Measurements from ENCODE around the gene OXLD1. TPM values are rescaled to one million over a fixed set of nuclear protein-coding genes. Genes with fewer than 3 reads are reported as not detected.

The OXLD1 gene
- total RNA-seq, 1 donor: 23.7 TPM

DNA sequence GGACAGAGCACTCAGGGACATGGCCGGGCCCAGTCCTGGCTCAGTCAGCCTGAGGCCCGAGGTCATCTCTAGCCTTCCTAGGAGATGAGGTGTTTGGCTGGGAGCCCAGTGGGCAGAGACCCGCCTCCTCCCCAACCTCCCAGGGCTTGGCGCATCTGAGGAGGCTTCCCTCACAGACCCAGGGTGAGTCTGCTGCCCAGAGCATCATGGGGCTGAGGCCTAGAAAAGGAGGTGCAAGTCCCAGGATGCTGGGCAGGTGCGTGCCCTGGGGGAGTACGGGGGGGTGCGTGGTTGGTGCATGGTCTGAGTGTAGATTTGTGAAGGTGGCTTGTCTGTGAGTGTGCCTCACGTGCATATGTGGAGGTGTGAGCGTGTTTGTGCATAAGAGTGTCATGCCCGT, 14.7 kb downstream of the OXLD1 start:
- TF ChIP-seq, protein P1, sequence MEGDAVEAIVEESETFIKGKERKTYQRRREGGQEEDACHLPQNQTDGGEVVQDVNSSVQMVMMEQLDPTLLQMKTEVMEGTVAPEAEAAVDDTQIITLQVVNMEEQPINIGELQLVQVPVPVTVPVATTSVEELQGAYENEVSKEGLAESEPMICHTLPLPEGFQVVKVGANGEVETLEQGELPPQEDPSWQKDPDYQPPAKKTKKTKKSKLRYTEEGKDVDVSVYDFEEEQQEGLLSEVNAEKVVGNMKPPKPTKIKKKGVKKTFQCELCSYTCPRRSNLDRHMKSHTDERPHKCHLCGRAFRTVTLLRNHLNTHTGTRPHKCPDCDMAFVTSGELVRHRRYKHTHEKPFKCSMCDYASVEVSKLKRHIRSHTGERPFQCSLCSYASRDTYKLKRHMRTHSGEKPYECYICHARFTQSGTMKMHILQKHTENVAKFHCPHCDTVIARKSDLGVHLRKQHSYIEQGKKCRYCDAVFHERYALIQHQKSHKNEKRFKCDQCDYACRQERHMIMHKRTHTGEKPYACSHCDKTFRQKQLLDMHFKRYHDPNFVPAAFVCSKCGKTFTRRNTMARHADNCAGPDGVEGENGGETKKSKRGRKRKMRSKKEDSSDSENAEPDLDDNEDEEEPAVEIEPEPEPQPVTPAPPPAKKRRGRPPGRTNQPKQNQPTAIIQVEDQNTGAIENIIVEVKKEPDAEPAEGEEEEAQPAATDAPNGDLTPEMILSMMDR (IDR thresholded peaks at IDR 0.05; ENCODE audit: insufficient read depth, low read depth, low read length): no peak
- H3K4me3 ChIP-seq (ENCODE audit: low read depth, low read length): no peak overlapping the region
- DNase-seq (ENCODE audit: low read depth): peak; percentile 75

DNA sequence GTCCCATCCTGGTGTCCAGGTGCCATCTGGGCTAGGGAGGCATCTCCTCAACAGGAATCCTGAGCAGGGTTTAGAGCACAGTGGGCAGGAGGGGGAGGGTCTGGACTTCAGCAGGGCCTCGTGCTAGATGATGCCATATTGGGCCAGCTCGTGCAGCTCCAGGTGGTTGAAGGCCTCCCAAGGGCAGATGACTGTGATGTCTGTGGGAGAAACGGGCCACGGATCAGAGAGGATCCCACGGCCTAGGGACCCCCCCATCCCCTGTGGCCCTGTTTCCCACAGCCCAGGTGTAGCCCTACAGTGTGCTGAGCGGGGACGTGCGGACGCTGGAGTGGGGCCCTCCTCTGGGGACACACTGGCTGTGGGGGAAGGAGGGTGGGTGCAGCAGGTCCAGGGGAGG, 15.5 kb downstream of the OXLD1 start:
- H3K4me3 ChIP-seq (ENCODE audit: low read depth, low read length): no peak overlapping the region
- DNase-seq (ENCODE audit: low read depth): no peak
- TF ChIP-seq, protein P1 (IDR thresholded peaks at IDR 0.05; ENCODE audit: insufficient read depth, low read depth, low read length): no peak

DNA sequence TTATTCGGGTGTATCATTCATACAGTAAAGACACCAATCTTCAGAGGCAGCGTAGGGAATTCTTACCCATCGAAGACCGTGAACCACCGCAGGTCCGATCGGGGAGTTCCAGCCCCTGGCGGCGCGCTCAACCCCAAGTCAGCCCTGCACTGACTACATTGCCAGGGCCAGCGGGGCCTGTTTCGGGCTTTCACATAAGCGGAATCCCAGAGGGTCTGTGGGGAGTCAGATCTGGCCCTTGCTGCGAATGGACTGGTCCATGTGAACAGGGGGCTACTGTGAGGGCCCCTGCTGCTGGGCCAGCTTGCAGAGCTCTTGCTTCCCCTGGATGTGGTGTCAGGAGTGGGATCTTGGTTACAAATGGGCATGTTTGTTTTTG, 17.7 kb downstream of the OXLD1 start:
- DNase-seq (ENCODE audit: low read depth): no peak
- TF ChIP-seq, protein P1 (IDR thresholded peaks at IDR 0.05; ENCODE audit: insufficient read depth, low read depth, low read length): no peak

DNA sequence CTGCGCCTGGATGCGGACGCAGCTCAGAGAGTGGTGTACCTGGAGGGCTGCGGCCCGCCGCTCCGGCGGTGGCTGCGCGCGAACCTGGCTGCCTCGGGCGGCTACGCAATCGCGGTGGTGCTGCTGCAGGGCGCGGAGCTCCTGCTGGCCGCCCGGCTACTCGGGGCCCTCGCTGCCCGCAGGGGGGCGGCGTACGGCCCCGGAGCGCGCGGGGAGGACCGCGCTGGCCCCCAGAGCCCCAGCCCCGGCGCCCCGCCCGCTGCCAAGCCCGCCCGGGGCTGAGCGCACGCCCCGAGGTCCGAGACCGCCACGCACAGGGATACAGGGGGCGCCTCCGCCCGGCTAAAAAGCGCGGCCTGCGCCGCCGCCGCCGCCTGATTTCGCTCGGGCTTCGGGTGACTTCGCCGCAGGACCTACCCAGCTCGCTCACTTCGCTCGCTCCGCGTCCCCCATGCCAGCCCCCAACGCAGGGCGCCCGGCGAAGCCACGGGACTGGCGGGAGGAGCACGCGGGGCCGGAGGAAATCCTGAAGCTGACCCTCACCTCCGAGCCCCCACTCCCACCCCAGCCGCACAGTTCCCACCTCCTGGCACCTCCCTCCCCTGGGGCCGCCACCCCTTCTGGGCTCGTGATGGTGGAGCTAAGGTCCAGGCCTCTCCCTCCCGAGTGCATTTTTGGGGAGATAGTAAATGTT, 18.2 kb downstream of the OXLD1 start:
- TF ChIP-seq, protein P1 (IDR thresholded peaks at IDR 0.05; ENCODE audit: insufficient read depth, low read depth, low read length): no peak
- DNase-seq (ENCODE audit: low read depth): no peak
- H3K4me3 ChIP-seq (ENCODE audit: low read depth, low read length): no peak overlapping the region

More for the DNA sequence above, 17.7 kb downstream of the OXLD1 start:
- no peak overlapping the region for H3K4me3 ChIP-seq (ENCODE audit: low read depth, low read length)

DNA sequence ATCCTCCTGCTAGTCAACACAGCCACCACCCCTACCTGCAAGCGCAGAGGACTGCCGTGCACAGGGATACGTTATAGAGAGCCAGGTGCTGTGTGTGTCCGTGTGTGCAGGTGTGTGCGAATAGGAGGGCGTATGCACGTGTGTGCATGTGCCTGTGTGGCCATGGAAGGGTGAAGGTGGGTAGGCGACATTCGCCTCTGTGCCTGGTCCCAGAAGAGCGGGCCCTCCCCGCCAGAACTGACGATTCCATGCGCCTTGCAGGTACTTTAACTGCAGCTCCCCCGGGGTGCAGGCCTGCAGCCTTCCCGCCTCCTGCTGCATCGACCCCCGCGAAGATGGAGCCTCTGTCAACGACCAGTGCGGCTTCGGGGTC, 18.8 kb downstream of the OXLD1 start:
- H3K4me3 ChIP-seq (ENCODE audit: low read depth, low read length): no peak overlapping the region
- TF ChIP-seq, protein P1 (IDR thresholded peaks at IDR 0.05; ENCODE audit: insufficient read depth, low read depth, low read length): no peak
- DNase-seq (ENCODE audit: low read depth): no peak

DNA sequence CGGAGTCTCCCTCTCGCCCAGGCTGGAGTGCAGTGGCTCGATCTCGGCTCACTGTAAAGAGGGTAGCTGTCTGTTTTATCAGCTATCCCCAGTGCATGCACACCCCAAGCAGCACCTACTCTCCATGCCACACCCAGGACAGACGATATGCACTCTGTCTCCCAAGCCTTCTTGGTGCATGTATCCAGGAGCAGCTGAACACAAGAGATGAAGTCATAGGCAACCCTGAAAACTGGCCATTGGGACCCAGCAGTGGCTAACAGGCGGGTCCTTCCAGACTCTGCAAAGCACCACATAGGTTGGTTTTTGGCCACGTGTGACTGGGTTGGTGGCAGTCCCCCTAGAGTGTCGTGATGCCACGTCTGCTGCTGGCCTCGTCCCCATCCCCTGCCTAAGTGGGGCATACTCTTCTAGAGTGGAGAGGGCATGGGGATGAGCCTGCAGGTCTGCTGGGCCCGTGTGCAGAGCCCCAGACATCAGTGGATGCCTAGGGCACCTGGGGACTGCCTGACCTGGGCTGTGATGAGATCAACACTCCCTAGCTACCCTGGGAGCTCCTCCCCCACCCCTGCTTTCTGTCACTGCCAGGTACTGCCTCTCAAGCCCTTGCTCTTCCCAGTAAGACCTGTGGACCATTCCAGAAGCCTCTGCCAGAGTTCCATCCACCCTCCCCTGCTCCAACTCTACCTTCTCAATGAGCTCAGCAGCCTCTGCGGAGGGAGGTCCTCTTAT, 19.4 kb downstream of the OXLD1 start:
- no peak overlapping the region for H3K4me3 ChIP-seq (ENCODE audit: low read depth, low read length)
- TF ChIP-seq, protein P1 (IDR thresholded peaks at IDR 0.05; ENCODE audit: insufficient read depth, low read depth, low read length): no peak
- no peak for DNase-seq (ENCODE audit: low read depth)
